ENCODE data around the gene KRTAP10-6. TPM values are rescaled to one million over a fixed set of nuclear protein-coding genes. Genes with fewer than 3 reads are reported as not detected.

KRTAP10-6 gene
- total and polyA plus RNA-seq, 2 donors (not counting 1 experiment from before 2014, with no cell fraction given): not detected

DNA sequence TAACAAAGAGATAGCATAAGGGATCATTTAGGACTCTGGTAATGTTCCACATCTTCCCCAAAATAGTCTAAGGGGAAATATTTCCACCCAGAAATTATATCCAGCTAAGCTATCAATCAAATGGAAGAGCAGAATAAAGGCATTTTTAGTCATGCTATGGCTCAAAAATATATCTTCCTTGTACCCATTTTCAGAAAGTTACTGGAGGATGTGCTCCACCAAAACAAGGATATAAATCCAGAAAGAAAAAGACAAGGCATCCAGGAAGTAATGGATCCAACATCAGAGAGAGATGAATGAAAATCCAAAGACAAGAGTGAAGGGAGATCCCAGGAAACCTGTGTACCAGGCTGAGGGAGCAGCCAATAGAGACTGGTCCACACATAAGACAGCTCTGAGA lies 16.9 kb upstream of the KRTAP10-6 start:
- Mint-ChIP-seq H3K27me3 (peaks cover 32% of the 10 kb centered on the region), H3K27ac (no peak overlapping the region), H3K4me1 (no peaks in the 10 kb centered on the region), H3K4me3 (no peak overlapping the region), H3K9me3 (ENCODE audit: insufficient read depth) (peaks cover 19% of the 10 kb centered on the region)
- Histone ChIP-seq H4K20me1 (ENCODE audit: control insufficient read depth, insufficient read depth, low read length, poor library complexity, severe bottlenecking) (no peaks in the 10 kb centered on the region), H3K4me1 (ENCODE audit: control insufficient read depth in 2 of 2, insufficient read depth in 2 of 2, low read length in 2 of 2) (no peaks in the 10 kb centered on the region), H3K36me3 (replicated peaks in 1 of 2; ENCODE audit: control extremely low read depth in 1 of 2, control insufficient read depth in 1 of 2, extremely low read depth in 1 of 2, insufficient read depth in 2 of 2, low read length in 1 of 2) (no peaks in the 10 kb centered on the region), H3K79me2 (ENCODE audit: control insufficient read depth, insufficient read depth, low read length) (no peaks in the 10 kb centered on the region), H2AFZ (ENCODE audit: insufficient read depth, low read depth, low read length, poor library complexity, severe bottlenecking) (no peak overlapping the region), H3K4me3 (ENCODE audit: control extremely low read depth in 1 of 5, extremely low read depth in 1 of 5, insufficient read depth in 1 of 5, low read depth in 2 of 5, low read length in 4 of 5) (no peak overlapping the region), H3K9ac (ENCODE audit: low read length) (no peak overlapping the region), H3K4me2 (replicated peaks; ENCODE audit: low read depth, low read length, poor library complexity, severe bottlenecking) (no peak overlapping the region), H3K27ac (ENCODE audit: low read length in 2 of 2) (no peak overlapping the region), H3K9me3 (ENCODE audit: control extremely low read depth in 1 of 3, control insufficient read depth in 2 of 3, insufficient read depth in 1 of 3, low read length in 2 of 3) (peaks cover 4 to 29% (median 25%) of the 10 kb centered on the region in 3 donors), H3K27me3 (replicated peaks in 1 of 4; ENCODE audit: control extremely low read depth in 1 of 4, control insufficient read depth in 3 of 4, insufficient read depth in 4 of 4, low read length in 3 of 4) (peaks cover 0 to 6% (median 0%) of the 10 kb centered on the region in 4 experiments)
- CTCF ChIA-PET: no interaction called here
- POLR2A ChIA-PET: no interaction called here
- no peak for TF ChIP-seq CTCF (IDR thresholded peaks at IDR 0.05)
- TF ChIP-seq EZH2 (IDR thresholded peaks at IDR 0.05; ENCODE audit: borderline replicate concordance, insufficient read depth, low read depth, low read length, poor library complexity, severe bottlenecking): no peak
- no peak for DNase-seq
- no peak for ATAC-seq (ENCODE audit: low read depth)
- intact Hi-C loops (cut with micrococcal nuclease): no loop called here

GRCh38 chr21:44606495-44606894 lies 14.2 kb upstream of the KRTAP10-6 start:
- ATAC-seq (ENCODE audit: low read depth): no peak
- Mint-ChIP-seq H3K4me3 (no peak overlapping the region), H3K27me3 (peaks cover 39% of the 10 kb centered on the region), H3K4me1 (no peaks in the 10 kb centered on the region), H3K9me3 (ENCODE audit: insufficient read depth) (peaks cover 17% of the 10 kb centered on the region), H3K27ac (no peak overlapping the region)
- H3K9ac ChIP-seq (ENCODE audit: low read length): no peak overlapping the region
- no peak overlapping the region for H3K4me2 ChIP-seq (replicated peaks; ENCODE audit: low read depth, low read length, poor library complexity, severe bottlenecking)
- H3K36me3 ChIP-seq (replicated peaks in 1 of 2; ENCODE audit: control extremely low read depth in 1 of 2, control insufficient read depth in 1 of 2, extremely low read depth in 1 of 2, insufficient read depth in 2 of 2, low read length in 1 of 2): no peaks in the 10 kb centered on the region
- H3K4me1 ChIP-seq (ENCODE audit: control insufficient read depth in 2 of 2, insufficient read depth in 2 of 2, low read length in 2 of 2): no peaks in the 10 kb centered on the region
- no peak overlapping the region for H2AFZ ChIP-seq (ENCODE audit: insufficient read depth, low read depth, low read length, poor library complexity, severe bottlenecking)
- TF ChIP-seq CTCF (IDR thresholded peaks at IDR 0.05) (no peak), EZH2 (IDR thresholded peaks at IDR 0.05; ENCODE audit: borderline replicate concordance, insufficient read depth, low read depth, low read length, poor library complexity, severe bottlenecking) (no peak)
- WGBS (ENCODE audit: insufficient coverage): 85% methylated on average over 2 of the region's 4 CpGs
- no peaks in the 10 kb centered on the region for H4K20me1 ChIP-seq (ENCODE audit: control insufficient read depth, insufficient read depth, low read length, poor library complexity, severe bottlenecking)
- CTCF ChIA-PET: no interaction called here
- POLR2A ChIA-PET: no interaction called here
- H3K79me2 ChIP-seq (ENCODE audit: control insufficient read depth, insufficient read depth, low read length): no peaks in the 10 kb centered on the region
- peaks cover 0 to 10% (median 3%) of the 10 kb centered on the region in 4 experiments for H3K27me3 ChIP-seq (replicated peaks in 1 of 4; ENCODE audit: control extremely low read depth in 1 of 4, control insufficient read depth in 3 of 4, insufficient read depth in 4 of 4, low read length in 3 of 4)
- intact Hi-C loops (cut with micrococcal nuclease): no loop called here
- no peak for DNase-seq
- no peak overlapping the region for H3K4me3 ChIP-seq (ENCODE audit: control extremely low read depth in 1 of 5, extremely low read depth in 1 of 5, insufficient read depth in 1 of 5, low read depth in 2 of 5, low read length in 4 of 5)
- H3K9me3 ChIP-seq (ENCODE audit: control extremely low read depth in 1 of 3, control insufficient read depth in 2 of 3, insufficient read depth in 1 of 3, low read length in 2 of 3): peaks cover 4 to 27% (median 20%) of the 10 kb centered on the region in 3 donors
- no peak overlapping the region for H3K27ac ChIP-seq (ENCODE audit: low read length in 2 of 2)

Measured in B cell (primary cell).